ENCODE data around the gene MMP25.

The MMP25 gene

DNA sequence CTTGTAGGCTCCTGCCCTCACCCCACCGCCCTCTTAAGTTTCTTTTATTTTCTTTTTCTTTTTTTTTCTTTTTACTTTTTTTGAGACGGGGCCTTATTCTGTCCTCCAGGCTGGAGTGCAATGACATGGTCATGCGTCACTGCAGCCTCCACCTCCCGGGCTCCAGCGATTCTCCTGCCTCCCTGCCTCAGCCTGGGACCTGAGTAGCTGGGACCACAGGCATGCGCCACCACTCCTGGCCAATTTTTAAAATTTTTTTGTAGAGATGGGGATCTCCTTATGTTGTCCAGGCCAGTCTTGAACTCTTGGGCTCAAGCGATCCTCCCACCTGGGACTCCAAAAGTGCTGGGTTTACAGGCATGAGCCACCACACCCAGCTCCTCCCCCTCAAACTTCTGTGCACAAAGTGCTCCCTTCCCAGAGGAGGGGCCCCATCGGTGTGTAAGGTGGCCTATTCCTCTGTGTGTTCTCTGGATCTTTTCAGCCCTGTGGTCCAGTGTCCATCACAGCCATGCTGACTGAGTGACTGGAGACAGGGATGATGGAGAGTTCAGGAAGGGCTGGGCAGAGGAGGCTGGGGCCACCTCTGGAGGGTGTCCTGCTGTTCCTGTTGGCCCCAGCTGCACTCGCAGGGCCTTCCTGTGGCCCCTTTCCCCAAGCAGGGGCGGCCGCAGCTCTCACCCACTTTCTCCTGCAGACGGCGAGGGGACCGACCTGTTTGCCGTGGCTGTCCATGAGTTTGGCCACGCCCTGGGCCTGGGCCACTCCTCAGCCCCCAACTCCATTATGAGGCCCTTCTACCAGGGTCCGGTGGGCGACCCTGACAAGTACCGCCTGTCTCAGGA lies 10.2 kb downstream of the MMP25 start:
- TF ChIP-seq, protein P1, sequence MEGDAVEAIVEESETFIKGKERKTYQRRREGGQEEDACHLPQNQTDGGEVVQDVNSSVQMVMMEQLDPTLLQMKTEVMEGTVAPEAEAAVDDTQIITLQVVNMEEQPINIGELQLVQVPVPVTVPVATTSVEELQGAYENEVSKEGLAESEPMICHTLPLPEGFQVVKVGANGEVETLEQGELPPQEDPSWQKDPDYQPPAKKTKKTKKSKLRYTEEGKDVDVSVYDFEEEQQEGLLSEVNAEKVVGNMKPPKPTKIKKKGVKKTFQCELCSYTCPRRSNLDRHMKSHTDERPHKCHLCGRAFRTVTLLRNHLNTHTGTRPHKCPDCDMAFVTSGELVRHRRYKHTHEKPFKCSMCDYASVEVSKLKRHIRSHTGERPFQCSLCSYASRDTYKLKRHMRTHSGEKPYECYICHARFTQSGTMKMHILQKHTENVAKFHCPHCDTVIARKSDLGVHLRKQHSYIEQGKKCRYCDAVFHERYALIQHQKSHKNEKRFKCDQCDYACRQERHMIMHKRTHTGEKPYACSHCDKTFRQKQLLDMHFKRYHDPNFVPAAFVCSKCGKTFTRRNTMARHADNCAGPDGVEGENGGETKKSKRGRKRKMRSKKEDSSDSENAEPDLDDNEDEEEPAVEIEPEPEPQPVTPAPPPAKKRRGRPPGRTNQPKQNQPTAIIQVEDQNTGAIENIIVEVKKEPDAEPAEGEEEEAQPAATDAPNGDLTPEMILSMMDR (IDR thresholded peaks at IDR 0.05; ENCODE audit: control extremely low read depth, extremely low read depth, low read depth, missing control alignments): no peak
- ChIA-PET CTCF (interaction anchor here (0.9 to 2.7 kb wide), 3 partner anchors 19 to 73 kb away, joined by 3 to 9 read pairs (median 9); no protein-coding TSS in a partner anchor), POLR2A (no interaction called here)
- DNase-seq (ENCODE audit: extremely low spot score): no peak

DNA sequence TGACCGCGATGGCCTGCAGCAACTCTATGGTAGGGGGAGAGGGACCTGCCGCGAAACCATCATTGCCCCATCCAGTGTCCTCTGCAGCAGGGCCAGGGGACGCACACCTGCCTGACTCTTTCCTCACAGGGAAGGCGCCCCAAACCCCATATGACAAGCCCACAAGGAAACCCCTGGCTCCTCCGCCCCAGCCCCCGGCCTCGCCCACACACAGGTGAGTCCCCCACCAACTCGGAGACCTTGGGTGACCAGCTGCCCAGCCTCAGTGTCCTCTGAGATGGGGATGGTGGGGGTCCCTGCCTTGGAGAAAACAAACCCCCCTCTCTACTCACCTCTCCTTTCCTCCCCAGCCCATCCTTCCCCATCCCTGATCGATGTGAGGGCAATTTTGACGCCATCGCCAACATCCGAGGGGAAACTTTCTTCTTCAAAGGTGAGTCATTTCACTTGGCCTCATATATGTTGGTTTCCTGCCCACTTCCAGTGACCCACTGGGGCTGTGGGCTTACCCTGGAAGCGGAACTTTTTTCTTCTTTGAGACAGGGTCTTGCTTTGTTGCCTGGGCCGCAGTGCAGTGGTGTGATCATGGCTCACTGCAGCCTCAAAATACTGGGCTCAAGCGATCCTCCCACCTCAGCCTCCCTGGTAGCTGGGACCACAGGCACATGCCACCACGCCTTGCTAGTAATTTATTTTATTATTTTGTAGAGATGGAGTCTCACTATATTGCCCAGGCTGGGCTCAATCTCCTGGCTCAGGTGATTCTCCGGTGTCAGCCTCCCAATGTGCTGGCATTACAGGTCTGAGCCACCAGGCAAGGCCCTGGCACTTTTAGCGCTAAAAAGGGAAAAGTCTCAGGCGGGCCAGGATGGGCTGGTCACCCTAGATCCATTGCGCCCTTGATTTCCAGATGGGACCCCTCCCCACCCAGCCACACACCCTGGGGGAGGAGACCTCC lies 11.1 kb downstream of the MMP25 start:
- DNase-seq (ENCODE audit: extremely low spot score): no peak
- POLR2A ChIA-PET: interaction anchor here (1.0 kb wide), 1 partner anchor 8 kb away, joined by 3 read pairs; no protein-coding TSS in a partner anchor
- TF ChIP-seq, protein P1 (IDR thresholded peaks at IDR 0.05; ENCODE audit: control extremely low read depth, extremely low read depth, low read depth, missing control alignments): no peak
- CTCF ChIA-PET: interaction anchor here (1.0 to 4.4 kb wide), 22 partner anchors 9 to 1196 kb away, joined by 3 to 119 read pairs (median 8); partner anchors contain the start of genes ZNF205, ZNF213 and ZSCAN10

- CTCF ChIA-PET: interaction anchor here (0.6 to 4.4 kb wide), 37 partner anchors 10 to 1195 kb away, joined by 3 to 119 read pairs (median 5); partner anchors contain the start of genes HCFC1R1, PAQR4, THOC6 and ZNF174
- TF ChIP-seq, protein P1 (IDR thresholded peaks at IDR 0.05; ENCODE audit: control extremely low read depth, extremely low read depth, low read depth, missing control alignments): peak; percentile 59
- POLR2A ChIA-PET: interaction anchor here (0.5 to 1.0 kb wide), 3 partner anchors 9 to 30 kb away, joined by 3 to 6 read pairs (median 3); no protein-coding TSS in a partner anchor
- DNase-seq (ENCODE audit: extremely low spot score): peak; percentile 73
Measured at GRCh38 chr16:3058139-3059030, 12.0 kb downstream of the MMP25 start.

DNA sequence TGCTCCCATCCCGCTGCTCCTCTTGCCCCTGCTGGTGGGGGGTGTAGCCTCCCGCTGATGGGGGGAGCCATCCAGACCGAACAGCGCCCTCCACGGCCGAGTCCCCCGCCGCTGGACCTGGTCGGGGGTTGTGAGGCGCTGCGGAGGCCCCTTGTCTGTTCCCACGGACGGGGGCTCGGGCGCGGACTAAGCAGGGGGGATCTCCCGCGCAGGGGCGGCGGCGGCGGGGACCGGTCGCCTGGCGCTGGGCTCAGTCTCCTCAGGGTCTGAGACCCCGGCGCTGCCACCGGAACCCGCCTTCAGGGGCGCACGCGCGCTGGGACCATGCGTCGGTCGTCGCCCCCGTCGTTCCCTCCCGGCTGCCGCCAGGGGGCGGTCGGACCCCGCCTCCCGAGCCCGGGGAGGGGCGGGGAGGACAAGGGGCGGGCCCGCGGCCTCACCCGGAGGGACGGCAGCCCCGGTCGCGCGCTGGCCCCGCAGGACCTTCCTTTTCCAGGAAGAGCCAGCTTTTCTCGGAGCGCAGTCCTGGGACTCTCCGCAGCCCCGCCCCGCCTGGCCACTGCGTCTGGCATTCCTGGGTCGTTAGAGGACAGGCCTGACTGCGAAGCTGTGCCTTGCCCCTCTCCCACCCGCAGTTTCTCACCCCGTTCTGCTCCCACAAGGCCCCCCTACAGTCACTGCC lies 12.8 kb downstream of the MMP25 start:
- ChIA-PET CTCF (interaction anchor here (0.7 to 4.4 kb wide), 43 partner anchors 10 to 1195 kb away, joined by 3 to 119 read pairs (median 5); partner anchors contain the start of genes HCFC1R1, THOC6, ZNF174 and ZNF205), POLR2A (interaction anchor here (1.0 kb wide), 1 partner anchor 30 kb away, joined by 3 read pairs; no protein-coding TSS in a partner anchor)
- peak; percentile 95 for DNase-seq (ENCODE audit: extremely low spot score)
- TF ChIP-seq, protein P1 (IDR thresholded peaks at IDR 0.05; ENCODE audit: control extremely low read depth, extremely low read depth, low read depth, missing control alignments): peak; percentile 93

GRCh38 chr16:3059723-3060242 lies 13.4 kb downstream of the MMP25 start:
- POLR2A ChIA-PET: no interaction called here
- TF ChIP-seq, protein P1 (IDR thresholded peaks at IDR 0.05; ENCODE audit: control extremely low read depth, extremely low read depth, low read depth, missing control alignments): no peak

More at GRCh38 chr16:3059723-3060242, 13.4 kb downstream of the MMP25 start:
- DNase-seq (ENCODE audit: extremely low spot score): no peak
- CTCF ChIA-PET: interaction anchor here (0.7 to 4.4 kb wide), 22 partner anchors 9 to 341 kb away, joined by 3 to 119 read pairs (median 6); partner anchors contain the start of genes HCFC1R1, THOC6, ZNF174 and ZNF205
